ENCODE data around the gene KRTAP4-11.
"Not testable (repeated sequence)": the region's sequence is repeated elsewhere in the genome, so short reads cannot be mapped to it uniquely, and the experiment has no call there.

The KRTAP4-11 gene

DNA sequence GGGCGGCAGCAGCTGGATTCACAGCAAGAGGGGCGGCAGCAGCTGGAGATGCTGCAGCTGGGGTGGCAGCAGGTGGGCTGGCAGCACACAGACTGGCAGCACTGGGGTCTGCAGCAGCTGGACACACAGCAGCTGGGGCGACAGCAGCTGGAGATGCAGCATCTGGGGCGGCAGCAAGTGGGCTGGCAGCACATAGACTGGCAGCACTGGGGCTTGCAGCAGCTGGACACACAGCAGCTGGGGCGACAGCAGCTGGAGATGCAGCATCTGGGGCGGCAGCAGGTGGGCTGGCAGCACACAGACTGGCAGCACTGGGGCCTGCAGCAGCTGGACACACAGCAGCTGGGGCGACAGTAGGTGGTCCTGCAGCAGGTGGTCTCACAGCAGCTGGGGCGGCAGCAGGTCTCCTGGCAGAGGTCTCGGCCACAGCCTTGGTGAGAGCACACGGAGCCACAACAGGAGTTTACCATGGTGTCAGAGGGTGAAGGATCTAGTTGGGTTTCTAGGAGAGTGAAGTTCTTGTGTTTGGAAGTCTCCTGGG lies at the start of gene KRTAP4-11:
Gene KRTAP4-11, minus strand, starts transcription at position 528 of the 541 bp plus-strand sequence. Its CDS starts 58 bp downstream, at position 470.
- not testable (repeated sequence) for DNase-seq

DNA sequence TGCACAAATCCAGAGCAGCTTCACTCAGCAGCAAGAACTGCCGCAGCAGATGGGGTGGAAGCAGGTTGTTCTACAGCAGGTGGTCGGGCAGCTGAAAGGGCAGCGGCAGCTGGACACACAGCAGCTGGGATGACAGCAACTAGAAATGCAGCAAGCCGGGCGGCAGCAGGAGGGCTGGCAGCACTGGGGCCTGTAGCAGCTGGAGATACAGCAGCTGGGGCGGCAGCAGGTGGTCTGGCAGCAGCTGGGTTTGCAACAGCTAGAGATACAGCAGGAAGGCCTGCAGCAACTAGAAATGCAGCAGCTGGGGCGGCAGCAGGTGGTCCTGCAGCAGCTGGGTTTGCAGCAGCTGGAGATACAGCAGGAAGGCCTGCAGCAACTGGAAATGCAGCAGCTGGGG lies 49.4 kb upstream of the KRTAP4-11 start:
- DNase-seq, result no peak

DNA sequence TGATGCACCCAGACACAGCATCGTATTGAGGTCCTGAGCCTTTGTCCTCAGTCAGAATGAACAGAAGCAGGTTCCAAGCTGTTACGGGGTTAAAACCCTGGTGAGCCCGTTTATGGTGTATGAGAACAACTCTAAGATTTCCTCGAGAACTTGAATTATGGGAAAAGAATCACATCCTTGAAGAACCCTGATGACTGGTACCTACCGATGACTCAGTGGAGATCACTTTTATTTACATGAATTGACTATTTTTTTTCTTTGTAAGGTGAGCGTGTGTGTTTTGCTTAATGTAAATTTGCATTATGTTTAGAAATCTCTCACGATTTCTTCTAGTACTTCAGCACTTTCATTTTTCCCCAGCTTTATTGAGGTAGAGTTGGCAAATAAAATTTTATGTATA lies 45.7 kb upstream of the KRTAP4-11 start:
- DNase-seq, result no peak

DNA sequence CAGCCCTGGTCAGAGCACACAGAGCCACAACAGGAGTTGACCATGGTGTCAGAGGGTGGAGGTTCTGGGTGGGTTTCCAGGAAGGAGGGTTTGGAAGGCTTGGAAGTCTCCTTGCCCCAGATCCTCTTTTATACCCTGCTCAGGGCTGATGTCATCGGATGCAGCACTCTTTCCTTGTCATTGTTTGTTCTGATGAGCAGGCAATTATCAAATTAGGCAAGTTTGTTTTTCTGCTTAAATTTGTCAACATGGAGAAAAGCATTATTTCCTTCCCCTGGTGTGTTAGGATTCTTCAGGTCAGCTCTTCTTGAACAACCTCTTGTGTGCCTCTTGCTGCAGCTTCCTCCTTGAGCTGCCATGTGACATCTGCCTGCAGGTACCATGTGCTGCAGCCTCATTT lies 42.5 kb upstream of the KRTAP4-11 start, which contains the start of gene KRTAP4-4:
Gene KRTAP4-4, minus strand, starts transcription at position 101 of the 400 bp plus-strand sequence. Its CDS starts 57 bp downstream, at position 44.
- DNase-seq, result no peak

DNA sequence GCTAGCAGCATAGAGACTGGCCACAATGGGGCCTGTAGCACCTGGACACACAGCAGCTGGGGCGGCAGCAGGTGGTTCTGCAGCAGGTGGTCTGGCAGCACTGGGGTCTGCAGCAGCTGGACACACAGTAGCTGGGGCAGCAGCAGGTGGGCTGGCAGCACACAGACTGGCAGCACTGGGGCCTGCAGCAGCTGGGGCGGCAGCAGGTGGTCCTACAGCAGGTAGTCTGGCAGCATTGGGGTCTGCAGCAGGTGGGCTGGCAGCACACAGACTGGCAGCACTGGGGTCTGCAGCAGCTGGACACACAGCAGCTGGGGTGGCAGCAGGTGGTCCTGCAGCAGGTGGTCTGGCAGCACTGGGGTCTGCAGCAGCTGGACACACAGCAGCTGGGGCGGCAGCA lies 42.0 kb upstream of the KRTAP4-11 start:
- not testable (repeated sequence) for DNase-seq

DNA sequence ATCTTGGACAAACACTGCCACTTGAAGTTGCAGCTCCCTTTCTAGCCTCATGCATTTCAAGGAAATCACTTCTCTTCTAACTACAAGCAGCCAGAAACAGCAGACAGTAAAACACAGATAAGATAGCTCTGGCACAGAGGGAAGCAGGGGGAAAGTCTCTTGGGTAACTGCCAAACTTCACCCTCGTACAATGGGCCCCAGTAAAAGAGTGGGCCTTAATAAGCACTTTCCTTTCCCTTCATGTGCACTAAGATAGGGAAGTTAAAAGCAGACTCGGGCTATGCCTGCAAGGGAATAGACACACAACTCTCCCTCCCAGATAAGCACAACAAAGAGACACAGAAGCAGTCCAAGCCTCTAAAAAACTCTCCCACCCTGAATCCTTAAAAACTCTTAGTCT lies 35.7 kb upstream of the KRTAP4-11 start:
- DNase-seq, result no peak

DNA sequence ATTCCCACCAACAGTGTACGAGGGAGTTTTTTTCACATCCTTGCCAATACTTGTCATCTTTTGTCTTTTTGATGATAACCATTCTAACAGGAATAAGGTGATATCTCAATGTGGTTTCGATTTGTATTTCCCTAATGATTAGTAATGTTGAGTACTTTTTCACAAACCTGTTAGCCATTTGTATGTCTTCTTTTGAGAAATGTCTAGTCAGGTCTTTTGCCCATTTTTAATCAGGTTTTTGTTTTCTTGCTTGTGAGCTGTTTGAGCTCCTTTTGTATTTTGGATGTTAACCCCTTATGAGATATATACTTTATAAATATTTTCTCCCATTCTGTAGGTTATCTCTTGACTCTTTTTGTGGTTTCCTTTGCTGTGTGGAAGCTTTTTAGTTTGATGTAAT lies 33.4 kb upstream of the KRTAP4-11 start:
- DNase-seq, result no peak

DNA sequence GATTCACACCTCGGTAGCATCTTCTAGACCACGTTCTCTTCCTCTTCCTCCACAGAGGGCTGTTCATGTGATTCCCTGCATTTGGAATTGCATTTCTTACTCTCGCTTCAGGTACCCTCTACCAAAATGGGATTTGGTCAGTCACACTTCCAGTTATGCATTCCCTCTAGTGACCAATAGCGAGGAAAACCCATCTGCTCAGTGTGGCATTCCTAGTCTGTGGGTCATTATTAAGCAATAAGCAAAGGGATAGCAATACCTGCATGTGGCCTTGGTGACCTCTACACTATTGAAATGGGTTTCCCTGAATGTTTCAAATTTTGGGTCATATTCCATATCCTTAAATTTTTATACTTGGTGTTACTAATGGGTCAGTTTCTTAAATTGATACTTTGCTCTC lies 31.9 kb upstream of the KRTAP4-11 start:
- DNase-seq, result no peak

DNA sequence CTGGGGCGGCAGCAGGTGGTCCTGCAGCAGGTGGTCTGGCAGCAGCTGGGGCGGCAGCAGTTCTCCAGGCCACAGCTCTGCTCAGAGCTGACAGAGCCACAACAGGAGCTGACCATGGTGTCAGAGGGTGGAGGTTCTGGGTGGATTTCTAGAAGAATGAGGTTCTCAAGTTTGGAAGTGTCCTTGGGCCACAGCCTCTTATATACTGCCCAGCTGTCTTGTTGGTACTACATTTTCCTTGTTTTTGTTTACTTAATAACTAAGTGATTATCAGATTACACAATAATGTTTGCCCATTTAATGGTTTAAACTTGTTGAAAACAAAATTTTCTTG lies 31.4 kb upstream of the KRTAP4-11 start, which contains the start of gene KRTAP4-5:
Gene KRTAP4-5, minus strand, starts transcription at position 174 of the 334 bp plus-strand sequence. Its CDS starts 58 bp downstream, at position 116.
- no peak for DNase-seq

DNA sequence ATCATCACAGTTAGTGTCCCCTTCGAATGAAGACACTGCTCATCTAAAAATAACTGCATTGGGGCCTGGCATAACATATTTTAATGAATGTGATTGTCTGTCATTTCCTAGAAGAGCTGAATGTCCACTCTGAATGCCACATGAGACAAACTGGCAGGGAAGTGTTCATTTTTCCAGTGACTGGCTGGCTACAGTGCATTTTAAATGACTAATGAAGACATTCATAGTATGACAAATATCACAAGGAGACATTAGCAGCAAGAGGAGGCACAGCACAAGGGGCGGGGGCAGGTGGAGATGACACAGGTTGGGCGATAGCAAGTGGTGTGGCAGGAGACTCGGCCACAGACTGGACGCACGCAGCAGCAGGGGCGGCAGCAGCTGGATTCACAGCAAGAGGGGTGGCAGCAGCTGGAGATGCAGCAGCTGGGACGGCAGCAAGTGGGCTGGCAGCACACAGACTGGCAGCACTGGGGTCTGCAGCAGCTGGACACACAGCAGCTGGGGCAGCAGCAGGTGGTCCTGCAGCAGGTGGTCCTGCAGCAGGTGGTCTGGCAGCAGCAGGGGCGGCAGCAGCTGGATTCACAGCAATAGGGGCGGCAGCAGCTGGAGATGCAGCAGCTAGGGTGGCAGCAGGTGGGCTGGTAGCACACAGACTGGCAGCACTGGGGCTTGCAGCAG lies 30.9 kb upstream of the KRTAP4-11 start:
- DNase-seq, result not testable (repeated sequence)

DNA sequence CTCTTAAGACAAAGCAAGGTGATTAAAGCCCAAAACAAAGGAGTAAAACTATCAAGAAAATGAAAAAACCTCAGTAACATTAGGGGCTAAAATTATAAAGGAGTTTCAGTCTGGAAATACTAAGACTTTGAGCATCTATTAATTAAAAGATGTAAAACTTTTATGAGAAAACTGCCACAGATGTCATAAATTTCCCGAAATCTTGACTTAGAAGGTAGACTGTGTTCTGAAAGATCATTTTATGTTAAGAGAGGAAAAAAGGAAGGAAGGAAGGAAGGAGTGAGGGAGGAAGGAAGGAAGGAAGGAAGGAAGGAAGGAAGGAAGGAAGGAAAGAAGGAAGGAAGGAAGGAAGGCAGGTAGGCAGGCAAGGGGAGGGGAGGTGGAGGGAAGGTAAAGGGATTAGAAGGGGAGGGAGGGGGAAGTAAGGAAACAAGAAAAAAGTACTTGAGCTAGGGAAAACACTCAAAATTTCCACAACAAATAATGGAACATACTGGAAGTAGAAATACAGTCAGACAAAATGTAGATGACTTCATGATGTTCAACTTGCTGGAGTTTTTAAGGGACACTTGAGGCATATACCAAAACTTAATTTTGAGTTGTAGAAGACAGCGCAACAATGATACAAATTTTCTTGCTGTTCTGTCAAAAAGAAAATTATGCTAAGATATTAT lies 29.5 kb upstream of the KRTAP4-11 start:
- no peak for DNase-seq

DNA sequence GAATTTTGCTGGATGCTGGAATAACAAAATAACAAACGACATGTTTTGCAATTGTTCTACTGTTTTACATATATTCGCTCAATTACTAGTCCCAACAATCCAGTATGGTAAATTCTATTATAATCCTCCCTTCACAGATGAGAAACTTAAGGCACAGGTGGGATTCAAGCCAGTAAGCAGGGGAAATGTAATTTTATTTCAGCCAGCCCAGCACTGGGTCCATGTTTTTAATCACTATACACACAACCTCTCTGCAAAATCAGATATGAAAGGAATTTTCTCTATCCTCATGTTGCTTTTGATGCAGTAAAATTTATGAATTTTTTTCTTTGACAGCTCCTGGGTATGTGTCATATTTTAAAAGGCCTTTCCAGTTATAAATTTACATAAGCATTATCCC lies 27.1 kb upstream of the KRTAP4-11 start:
- DNase-seq, result no peak

DNA sequence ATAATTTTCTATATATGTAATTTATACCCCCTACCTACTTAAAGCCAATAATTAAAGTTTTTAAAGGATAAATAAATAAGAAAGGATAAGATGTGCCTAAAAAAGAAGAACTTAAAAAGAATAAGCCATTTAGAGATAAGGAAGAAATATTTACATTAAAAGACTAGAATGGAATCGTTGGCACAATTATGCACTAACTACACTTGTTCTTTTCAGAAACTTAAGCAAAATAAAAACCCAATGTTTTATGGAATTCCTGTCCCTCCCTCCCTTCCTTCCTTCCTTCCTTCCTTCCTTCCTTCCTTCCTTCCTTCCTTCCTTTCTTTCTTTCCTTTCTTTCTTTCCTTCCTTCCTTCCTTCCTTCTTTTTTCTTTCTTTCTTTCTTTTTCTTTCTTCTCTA lies 26.7 kb upstream of the KRTAP4-11 start:
- no peak for DNase-seq

DNA sequence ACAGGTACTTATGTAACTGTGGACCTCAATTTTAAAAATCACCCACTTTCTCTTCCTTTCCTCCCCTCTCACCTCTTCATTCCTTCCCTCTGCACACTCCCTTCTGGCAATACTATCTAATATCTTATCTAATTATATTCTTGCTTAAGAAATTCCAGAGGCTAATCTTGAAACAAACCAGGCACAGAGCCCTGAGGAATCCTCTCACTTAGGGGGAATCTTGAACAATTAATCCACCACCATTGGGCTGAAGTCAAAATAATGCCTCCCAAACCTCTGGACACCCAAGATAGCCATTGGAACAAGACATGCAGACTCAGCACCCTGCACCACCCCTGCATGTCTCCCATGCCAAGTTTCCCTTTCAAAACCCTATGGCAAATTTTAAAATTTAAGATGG lies 23.2 kb upstream of the KRTAP4-11 start:
- DNase-seq, result no peak

DNA sequence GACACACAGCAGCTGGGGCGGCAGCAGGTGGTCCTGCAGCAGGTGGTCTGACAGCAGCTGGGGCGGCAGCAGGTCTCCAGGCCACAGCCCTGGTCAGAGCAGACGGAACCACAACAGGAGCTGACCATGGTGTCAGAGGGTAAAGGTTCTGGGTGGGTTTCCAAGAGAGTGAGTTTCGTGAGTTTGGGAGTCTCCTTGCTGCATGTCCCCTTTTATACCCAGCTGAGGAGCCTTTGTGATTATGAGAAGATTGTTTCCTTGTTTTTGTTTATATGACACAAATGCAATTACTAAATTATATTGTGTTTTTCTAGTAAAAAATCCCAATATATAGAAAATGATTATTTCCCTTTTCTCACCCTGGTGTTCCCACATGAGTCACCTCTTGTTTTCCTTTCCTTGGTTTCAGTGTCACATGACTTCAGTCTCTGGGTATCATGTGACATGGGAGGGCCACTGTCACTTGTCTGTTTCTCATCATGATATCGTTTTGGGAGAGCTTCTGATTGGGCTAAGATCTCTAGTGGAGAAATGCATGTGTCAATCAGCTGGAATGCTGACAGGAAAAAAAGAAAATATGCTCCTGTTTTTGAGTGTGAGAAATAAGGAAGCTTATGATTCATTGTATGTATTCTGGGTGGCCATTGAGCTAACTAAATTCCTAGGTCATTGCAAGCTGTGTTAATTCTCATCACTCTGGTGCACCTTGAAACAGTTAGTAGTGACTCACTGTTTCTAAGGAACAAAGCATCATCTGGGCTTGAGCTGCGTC lies 22.4 kb upstream of the KRTAP4-11 start, which contains the start of gene KRTAP4-6:
Gene KRTAP4-6, minus strand, starts transcription at position 185 of the 772 bp plus-strand sequence. Its CDS starts 57 bp downstream, at position 128.
- DNase-seq, result no peak

DNA sequence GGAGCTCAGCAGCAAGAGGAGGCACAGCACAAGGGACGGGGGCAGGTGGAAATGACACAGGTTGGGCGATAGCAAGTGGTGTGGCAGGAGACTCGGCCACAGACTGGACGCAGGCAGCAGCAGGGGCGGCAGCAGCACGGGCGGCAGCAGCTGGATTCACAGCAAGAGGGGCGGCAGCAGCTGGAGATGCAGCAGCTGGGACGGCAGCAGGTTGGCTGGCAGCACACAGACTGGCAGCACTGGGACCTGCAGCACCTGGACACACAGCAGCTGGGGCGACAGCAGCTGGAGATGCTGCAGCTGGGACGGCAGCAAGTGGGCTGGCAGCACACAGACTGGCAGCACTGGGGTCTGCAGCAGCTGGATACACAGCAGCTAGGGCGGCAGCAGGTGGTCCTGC lies 21.7 kb upstream of the KRTAP4-11 start:
- DNase-seq, result not testable (repeated sequence)

DNA sequence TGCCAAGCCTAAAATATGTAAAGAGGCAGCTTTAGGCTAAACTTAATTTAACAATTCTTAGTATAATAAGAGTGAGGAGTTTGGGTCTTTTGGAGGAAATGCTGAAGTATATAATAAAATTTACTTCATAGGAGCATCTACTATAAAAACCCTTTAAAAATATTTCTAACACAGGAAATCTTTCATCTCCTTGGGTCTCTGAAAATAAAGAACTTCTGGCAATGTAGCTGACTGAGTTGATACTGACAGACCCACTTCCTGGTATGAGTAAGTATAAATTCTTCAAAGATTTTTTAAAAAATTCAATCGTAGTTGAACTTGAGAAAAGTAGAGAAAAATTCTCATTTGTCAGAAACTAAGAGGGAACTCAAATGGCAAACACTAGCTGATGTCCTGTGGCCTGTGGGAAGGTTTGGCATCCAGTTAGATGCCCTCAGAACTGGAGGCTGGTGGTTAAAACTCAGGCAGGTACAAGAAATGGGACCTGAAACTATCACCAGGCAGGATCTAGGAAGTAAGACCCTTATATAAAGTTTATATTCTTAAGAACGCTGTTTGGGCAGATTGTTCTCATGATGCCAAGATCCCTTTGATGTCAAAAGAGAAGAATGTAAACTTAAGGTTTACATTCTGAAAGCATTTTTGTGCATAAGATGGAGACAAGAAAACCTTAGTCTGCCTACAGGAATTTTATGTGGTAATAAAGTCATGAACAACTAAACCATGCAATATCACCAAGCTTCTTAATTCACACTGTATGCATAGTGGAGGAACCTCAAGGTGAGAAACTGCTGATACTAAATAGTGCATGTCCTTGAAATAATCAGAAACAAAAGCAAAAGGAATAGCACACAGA lies 15.9 kb upstream of the KRTAP4-11 start:
- no peak for DNase-seq

DNA sequence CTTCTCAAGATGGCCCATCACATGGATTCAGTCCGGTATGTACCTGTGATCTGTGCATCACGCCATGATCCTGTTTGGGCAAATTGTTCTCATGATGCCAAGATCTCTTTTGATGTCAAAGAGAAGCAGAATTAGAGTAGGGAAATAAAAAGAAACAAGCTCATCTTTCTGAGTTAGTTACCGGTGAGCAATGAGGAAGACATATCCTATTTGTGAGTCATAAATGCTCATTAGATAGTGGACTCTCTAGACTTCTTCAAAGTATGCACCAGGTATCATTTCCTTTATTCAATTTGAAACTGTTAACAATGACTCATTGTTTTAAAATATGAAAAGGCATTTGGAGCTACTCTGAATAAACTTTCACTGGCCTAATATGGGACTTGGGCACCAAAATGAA lies 13.8 kb upstream of the KRTAP4-11 start:
- DNase-seq, result no peak

DNA sequence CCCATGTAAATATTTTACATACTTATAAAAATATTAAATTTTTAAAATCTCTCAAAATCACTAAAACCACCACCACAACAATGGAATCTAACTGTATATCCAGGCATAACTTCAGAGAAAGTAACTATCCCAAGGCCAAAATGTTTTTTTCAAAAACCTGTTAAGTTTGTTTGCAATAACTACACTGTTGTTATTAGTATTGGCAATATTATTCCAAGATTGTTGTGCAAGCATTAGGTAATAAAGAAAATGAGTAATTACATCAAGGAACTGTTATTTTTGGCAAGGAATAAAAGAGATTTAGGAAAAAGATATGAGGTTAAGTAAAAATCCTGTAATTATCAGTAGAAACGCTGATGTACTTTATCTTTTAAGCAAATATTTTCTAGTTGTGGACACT lies 9.2 kb upstream of the KRTAP4-11 start:
- no peak for DNase-seq

DNA sequence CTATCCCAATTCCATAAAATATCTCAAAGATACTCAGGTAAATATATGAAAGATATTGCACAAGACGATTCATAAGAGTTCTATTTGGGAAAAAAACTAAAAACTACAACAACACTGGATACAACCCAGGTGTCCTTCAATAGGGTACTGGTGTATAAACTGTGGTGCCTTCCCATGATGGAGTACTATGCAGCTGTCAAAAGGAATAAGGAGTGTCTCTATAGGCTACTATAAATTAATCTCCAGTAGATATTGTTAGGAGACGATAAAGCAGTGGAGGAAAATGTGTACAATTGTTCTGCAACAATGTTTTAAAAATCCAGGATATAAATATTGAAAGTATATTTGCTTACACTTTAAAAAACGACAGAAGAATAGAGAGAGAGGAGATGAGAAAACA lies 8.2 kb upstream of the KRTAP4-11 start:
- DNase-seq, result no peak

DNA sequence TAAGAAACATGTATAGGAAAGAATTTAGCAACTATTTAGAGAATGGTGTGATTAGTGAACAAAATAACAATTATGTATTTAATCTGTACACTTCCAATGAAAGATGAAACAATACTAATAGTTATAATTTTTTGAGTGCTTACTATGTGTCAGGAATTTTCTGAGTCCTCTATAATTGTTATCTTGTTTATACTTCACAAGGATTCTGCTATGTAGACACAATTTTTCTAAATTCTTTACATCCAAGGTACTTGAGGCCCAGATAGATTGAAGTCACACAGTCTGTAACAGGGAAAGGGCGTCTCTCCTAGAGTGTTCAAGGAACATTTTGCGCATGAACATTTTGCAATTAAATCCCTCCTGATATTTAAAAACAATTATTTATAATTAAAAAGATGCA lies 6.9 kb upstream of the KRTAP4-11 start:
- no peak for DNase-seq

DNA sequence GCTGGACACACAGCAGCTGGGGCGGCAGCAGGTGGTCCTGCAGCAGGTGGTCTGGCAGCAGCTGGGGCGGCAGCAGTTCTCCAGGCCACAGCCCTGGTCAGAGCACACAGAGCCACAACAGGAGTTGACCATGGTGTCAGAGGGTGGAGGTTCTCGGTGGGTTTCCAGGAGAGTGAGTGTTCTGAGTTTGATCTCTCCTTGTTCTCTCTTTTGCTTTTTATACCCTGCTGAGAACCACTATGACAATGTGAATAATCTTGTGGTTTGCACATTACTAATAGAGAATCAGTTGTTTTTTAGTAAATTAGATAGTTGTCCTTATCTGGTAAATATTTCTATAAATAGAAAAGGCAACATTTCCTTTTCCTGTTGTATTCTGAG lies 5.8 kb upstream of the KRTAP4-11 start, which contains the start of gene KRTAP4-12:
Gene KRTAP4-12, minus strand, starts transcription at position 192 of the 381 bp plus-strand sequence. Its CDS starts 60 bp downstream, at position 132.
- DNase-seq, result not testable (repeated sequence)

Data from CD4-positive, alpha-beta T cell treated with Interleukin-17A for 1 hour (primary cell).